ENCODE data around the gene RBM43. TPM values are rescaled to one million over a fixed set of nuclear protein-coding genes. Genes with fewer than 3 reads are reported as not detected.
"Not testable (repeated sequence)": the region's sequence is repeated elsewhere in the genome, so short reads cannot be mapped to it uniquely, and the experiment has no call there.

Gene RBM43
- total RNA-seq, 1 experiment from 2014 or later, result 3.2 TPM

GRCh38 chr2:151268085-151268484 lies 6.4 kb upstream of the RBM43 start:
- no peak for DNase-seq (ENCODE audit: low read depth)

GRCh38 chr2:151267537-151267936 lies 5.9 kb upstream of the RBM43 start:
- DNase-seq (ENCODE audit: low read depth), result no peak

GRCh38 chr2:151265991-151266390 lies 4.3 kb upstream of the RBM43 start:
- no peak for DNase-seq (ENCODE audit: low read depth)

- DNase-seq (ENCODE audit: low read depth), result peak; percentile 20
These were observed 2.6 kb upstream of the RBM43 start for GRCh38 chr2:151264157-151264825.

- no peak for DNase-seq (ENCODE audit: low read depth)
These were observed 966 bp upstream of the RBM43 start for GRCh38 chr2:151262629-151263028.

- DNase-seq (ENCODE audit: low read depth), result no peak
These were observed 271 bp upstream of the RBM43 start for GRCh38 chr2:151261977-151262291.

GRCh38 chr2:151260573-151261230 lies 961 bp downstream of the RBM43 start:
- peak; percentile 31 for DNase-seq (ENCODE audit: low read depth)

GRCh38 chr2:151258121-151258520 lies 3.5 kb downstream of the RBM43 start:
- peak; percentile 65 for DNase-seq (ENCODE audit: low read depth)

GRCh38 chr2:151252646-151253045 lies 9.0 kb downstream of the RBM43 start:
- no peak for DNase-seq (ENCODE audit: low read depth)

- peak; percentile 34 for DNase-seq (ENCODE audit: low read depth)
These were observed 10.7 kb downstream of the RBM43 start for GRCh38 chr2:151251012-151251411.

- no peak for DNase-seq (ENCODE audit: low read depth)
These were observed 14.2 kb downstream of the RBM43 start for GRCh38 chr2:151247432-151247831.

- DNase-seq (ENCODE audit: low read depth), result no peak
These were observed 15.5 kb downstream of the RBM43 start for GRCh38 chr2:151246152-151246551.

- DNase-seq (ENCODE audit: low read depth), result no peak
These were observed 18.2 kb downstream of the RBM43 start for GRCh38 chr2:151243468-151243867.

- DNase-seq (ENCODE audit: low read depth), result peak; percentile 25
These were observed 20.4 kb downstream of the RBM43 start for GRCh38 chr2:151241224-151241623.

GRCh38 chr2:151240433-151240832 lies 21.2 kb downstream of the RBM43 start:
- no peak for DNase-seq (ENCODE audit: low read depth)

GRCh38 chr2:151239624-151240023 lies 22.0 kb downstream of the RBM43 start:
- DNase-seq (ENCODE audit: low read depth), result no peak

- DNase-seq (ENCODE audit: low read depth), result peak; percentile 61
These were observed 22.9 kb downstream of the RBM43 start for GRCh38 chr2:151238527-151239487.

- peak; percentile 43 for DNase-seq (ENCODE audit: low read depth)
These were observed 24.1 kb downstream of the RBM43 start for GRCh38 chr2:151237422-151238025.

- DNase-seq (ENCODE audit: low read depth), result not testable (repeated sequence)
These were observed 27.9 kb downstream of the RBM43 start for GRCh38 chr2:151233760-151234159.

GRCh38 chr2:151233288-151233687 lies 28.4 kb downstream of the RBM43 start:
- DNase-seq (ENCODE audit: low read depth), result not testable (repeated sequence)

- DNase-seq (ENCODE audit: low read depth), result no peak
These were observed 31.0 kb downstream of the RBM43 start for GRCh38 chr2:151230627-151231140.
